K562 (cell line): ENCODE measurements around the gene MARK2. TPM values are rescaled to one million over a fixed set of nuclear protein-coding genes. Genes with fewer than 3 reads are reported as not detected.

ENCODE experiments used
- DACH1 ChIP-seq: fragments of 450-650 bp; IDR thresholded peaks from 2 replicates; pipeline ENCODE4 v1.6.1; 2018; ENCODE audit not compliant: partially characterized antibody
- DPF2 ChIP-seq: fragments of 450-650 bp; IDR thresholded peaks from 2 replicates; pipeline ENCODE4 v1.6.1; 2016
- E2F8 ChIP-seq: fragments of 450-650 bp; IDR thresholded peaks from 2 replicates; pipeline ENCODE4 v1.7.1; 2018; ENCODE audit warnings: mild to moderate bottlenecking, low read depth; ENCODE audit not compliant: partially characterized antibody
- FOXA1 ChIP-seq: fragments of 450-650 bp; IDR thresholded peaks from 2 replicates; pipeline ENCODE4 v1.6.1; 2016; ENCODE audit warnings: mild to moderate bottlenecking, borderline replicate concordance
- KDM1A ChIP-seq, 2 experiments: fragments of 450-650 bp; IDR thresholded peaks; 2 replicates each; pipeline ENCODE4 v1.6.1; 2016; ENCODE audit warnings: mild to moderate bottlenecking in 2 of 2
- MEIS2 ChIP-seq: fragments of 450-650 bp; IDR thresholded peaks from 2 replicates; pipeline ENCODE4 v1.6.1; 2014; ENCODE audit warnings: mild to moderate bottlenecking; ENCODE audit not compliant: partially characterized antibody
- PHF8 ChIP-seq: fragments of 200-600 bp; sonication (generic); IDR thresholded peaks from 2 replicates; pipeline ENCODE4 v1.6.1; 2012; ENCODE audit warnings: mixed run types, mild to moderate bottlenecking, inconsistent platforms, low read length, moderate library complexity, borderline replicate concordance
- POLR2AphosphoS5 ChIP-seq: IDR thresholded peaks from 2 replicates; pipeline ENCODE4 v1.6.1; 2011; ENCODE audit warnings: mild to moderate bottlenecking, low read depth, low read length, moderate library complexity; ENCODE audit not compliant: control insufficient read depth, insufficient read depth
- SUPT5H ChIP-seq: fragments of 450-650 bp; IDR thresholded peaks from 2 replicates; pipeline ENCODE4 v1.6.1; 2016
- ZBTB7A ChIP-seq: IDR thresholded peaks from 2 replicates; pipeline ENCODE4 v1.6.1; 2011; ENCODE audit warnings: low read depth, mild to moderate bottlenecking, low read length, moderate library complexity, borderline replicate concordance; ENCODE audit not compliant: control insufficient read depth
- ZNF766 ChIP-seq: fragments of 200-800 bp; sonication (Bioruptor generic); conservative IDR thresholded peaks from 2 replicates; pipeline ENCODE4 v1.6.1; 2016; ENCODE audit warnings: missing genetic modification characterization, missing compliant biosample characterization
- polyA plus RNA-seq, 8 experiments: library from polyadenylated mRNA; depleted of rRNA in 4 of 8; stranded (reverse) in 5 of 8; unstranded in 3 of 8; fragments of >200 nt; fragmentation: Nextera tagmentation in 2 of 8; fragmentation: Illumina TruSeq in 1 of 8; extraction: Ambion mirVana in 2 of 8; extraction: Trizol in 1 of 8; gene quantifications; 2 replicates each; pipeline versions ENCODE4 v1.2.1 to v1.2.3, GENCODE V29; 2011 to 2014; ENCODE audit warnings: inconsistent platforms in 1 of 8, missing spikeins in 1 of 8
- total RNA-seq, 7 experiments: library from RNA; depleted of rRNA in 6 of 7; stranded (reverse); fragments of >200 nt in 6 of 7; fragmentation: Illumina TruSeq in 2 of 7; extraction: Trizol in 2 of 7; gene quantifications; 2 replicates each; pipeline versions ENCODE4 v1.2.1 to v1.2.3, GENCODE V29; 2011 to 2021; ENCODE audit warnings: low replicate concordance in 1 of 7
- TF ChIP-seq, protein P1 (sequence below): fragments of 450-650 bp; IDR thresholded peaks from 2 replicates; pipeline ENCODE4 v1.6.1; 2016; ENCODE audit warnings: borderline replicate concordance
- TF ChIP-seq, protein P2 (sequence below): fragments of 450-650 bp; IDR thresholded peaks from 2 replicates; pipeline ENCODE4 v1.6.1; 2016; ENCODE audit warnings: low read depth

MARK2 gene
- total and polyA plus RNA-seq, 9 of the 15 experiments (the other 6 are each of a cell fraction or from before 2014, with no cell fraction given), result 0.32 to 43.5 (median 15.1) TPM

DNA sequence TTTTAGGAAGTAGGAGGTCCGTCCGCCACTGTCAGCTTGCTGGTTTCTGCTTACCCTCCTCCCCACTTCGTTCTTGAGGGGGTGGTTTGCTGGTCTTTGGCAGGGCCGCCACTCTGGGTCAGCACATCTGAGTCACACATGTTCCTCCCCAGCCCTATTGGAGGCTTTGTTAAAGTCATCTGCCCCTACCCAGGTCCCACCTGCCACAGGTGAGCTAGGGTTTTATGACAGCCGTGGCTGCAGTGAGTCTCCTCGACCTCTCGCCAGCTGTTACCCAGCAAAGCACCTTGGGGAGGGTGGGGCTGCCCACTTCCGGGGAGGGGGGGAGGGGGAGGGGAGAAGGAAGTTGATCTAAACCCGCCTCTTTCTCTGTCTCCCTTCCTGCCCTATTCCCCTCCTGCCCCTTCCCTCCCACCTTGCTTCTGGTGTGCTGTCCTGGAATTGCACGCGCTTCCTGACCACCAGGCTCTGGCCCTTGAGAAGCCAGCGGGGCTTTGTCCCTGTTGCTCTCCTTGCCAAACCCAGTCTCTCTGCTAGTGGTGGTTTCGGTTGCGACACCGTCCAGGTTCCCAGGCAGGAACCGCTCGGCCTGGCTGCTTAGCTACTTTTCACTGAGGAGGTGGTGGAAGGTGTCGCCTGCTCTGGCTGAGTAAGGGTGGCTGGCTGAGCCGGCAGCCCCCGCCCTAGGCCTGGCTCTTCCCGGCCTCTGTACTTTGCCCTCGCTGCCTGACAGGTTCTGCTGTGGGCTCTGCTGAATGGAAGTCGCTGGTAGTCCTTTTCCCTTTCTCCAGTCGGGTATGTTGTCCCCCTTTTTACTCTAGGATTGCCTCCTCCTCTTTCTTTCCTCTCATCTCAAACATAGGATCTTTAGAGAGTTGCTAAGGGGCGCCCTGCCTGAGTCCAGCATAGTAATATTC, 49.5 kb downstream of the MARK2 start (continued):
- peak; percentile 13; the same call in 1 of the 2 replicates for TF ChIP-seq ZNF766
- peak; percentile 2 for TF ChIP-seq MEIS2
- TF ChIP-seq, protein P1, sequence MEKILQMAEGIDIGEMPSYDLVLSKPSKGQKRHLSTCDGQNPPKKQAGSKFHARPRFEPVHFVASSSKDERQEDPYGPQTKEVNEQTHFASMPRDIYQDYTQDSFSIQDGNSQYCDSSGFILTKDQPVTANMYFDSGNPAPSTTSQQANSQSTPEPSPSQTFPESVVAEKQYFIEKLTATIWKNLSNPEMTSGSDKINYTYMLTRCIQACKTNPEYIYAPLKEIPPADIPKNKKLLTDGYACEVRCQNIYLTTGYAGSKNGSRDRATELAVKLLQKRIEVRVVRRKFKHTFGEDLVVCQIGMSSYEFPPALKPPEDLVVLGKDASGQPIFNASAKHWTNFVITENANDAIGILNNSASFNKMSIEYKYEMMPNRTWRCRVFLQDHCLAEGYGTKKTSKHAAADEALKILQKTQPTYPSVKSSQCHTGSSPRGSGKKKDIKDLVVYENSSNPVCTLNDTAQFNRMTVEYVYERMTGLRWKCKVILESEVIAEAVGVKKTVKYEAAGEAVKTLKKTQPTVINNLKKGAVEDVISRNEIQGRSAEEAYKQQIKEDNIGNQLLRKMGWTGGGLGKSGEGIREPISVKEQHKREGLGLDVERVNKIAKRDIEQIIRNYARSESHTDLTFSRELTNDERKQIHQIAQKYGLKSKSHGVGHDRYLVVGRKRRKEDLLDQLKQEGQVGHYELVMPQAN, result peak; percentile 94
- TF ChIP-seq, protein P2, sequence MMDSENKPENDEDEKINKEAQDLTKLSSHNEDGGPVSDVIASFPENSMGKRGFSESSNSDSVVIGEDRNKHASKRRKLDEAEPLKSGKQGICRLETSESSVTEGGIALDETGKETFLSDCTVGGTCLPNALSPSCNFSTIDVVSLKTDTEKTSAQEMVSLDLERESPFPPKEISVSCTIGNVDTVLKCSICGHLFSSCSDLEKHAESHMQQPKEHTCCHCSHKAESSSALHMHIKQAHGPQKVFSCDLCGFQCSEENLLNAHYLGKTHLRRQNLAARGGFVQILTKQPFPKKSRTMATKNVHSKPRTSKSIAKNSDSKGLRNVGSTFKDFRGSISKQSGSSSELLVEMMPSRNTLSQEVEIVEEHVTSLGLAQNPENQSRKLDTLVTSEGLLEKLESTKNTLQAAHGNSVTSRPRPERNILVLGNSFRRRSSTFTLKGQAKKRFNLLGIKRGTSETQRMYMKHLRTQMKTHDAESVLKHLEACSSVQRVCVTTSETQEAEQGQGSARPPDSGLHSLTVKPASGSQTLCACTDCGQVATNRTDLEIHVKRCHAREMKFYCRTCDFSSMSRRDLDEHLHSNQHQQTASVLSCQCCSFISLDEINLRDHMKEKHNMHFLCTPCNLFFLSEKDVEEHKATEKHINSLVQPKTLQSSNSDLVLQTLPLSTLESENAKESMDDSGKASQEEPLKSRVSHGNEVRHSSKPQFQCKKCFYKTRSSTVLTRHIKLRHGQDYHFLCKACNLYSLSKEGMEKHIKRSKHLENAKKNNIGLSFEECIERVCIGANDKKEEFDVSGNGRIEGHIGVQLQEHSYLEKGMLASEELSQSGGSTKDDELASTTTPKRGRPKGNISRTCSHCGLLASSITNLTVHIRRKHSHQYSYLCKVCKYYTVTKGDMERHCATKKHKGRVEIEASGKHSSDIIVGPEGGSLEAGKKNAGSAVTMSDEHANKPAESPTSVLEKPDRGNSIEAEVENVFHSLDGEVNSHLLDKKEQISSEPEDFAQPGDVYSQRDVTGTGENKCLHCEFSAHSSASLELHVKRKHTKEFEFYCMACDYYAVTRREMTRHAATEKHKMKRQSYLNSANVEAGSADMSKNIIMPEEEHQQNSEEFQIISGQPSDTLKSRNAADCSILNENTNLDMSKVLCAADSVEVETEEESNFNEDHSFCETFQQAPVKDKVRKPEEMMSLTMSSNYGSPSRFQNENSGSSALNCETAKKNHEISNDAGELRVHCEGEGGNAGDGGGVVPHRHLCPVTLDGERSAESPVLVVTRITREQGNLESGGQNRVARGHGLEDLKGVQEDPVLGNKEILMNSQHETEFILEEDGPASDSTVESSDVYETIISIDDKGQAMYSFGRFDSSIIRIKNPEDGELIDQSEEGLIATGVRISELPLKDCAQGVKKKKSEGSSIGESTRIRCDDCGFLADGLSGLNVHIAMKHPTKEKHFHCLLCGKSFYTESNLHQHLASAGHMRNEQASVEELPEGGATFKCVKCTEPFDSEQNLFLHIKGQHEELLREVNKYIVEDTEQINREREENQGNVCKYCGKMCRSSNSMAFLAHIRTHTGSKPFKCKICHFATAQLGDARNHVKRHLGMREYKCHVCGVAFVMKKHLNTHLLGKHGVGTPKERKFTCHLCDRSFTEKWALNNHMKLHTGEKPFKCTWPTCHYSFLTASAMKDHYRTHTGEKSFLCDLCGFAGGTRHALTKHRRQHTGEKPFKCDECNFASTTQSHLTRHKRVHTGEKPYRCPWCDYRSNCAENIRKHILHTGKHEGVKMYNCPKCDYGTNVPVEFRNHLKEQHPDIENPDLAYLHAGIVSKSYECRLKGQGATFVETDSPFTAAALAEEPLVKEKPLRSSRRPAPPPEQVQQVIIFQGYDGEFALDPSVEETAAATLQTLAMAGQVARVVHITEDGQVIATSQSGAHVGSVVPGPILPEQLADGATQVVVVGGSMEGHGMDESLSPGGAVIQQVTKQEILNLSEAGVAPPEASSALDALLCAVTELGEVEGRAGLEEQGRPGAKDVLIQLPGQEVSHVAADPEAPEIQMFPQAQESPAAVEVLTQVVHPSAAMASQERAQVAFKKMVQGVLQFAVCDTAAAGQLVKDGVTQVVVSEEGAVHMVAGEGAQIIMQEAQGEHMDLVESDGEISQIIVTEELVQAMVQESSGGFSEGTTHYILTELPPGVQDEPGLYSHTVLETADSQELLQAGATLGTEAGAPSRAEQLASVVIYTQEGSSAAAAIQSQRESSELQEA, result peak; percentile 72
- peak; percentile 69 for TF ChIP-seq SUPT5H
- TF ChIP-seq DPF2, result peak; percentile 59; the same call in 1 of the 2 replicates
- 0 out of 2 replicates have a peak, but pooled peaks have one; percentile 28 for TF ChIP-seq POLR2AphosphoS5
- TF ChIP-seq PHF8, result peak; percentile 56; the same call in 1 of the 2 replicates
- TF ChIP-seq E2F8, result no peak
- TF ChIP-seq DACH1, result peak; percentile 86
- peak; percentile 61; the same call in 1 of the 2 replicates for TF ChIP-seq ZBTB7A
- TF ChIP-seq KDM1A (IDR thresholded peaks at IDR 0.05), result peak in 1 of 2 experiments; percentile 67; a peak in 1 of 4 replicates
- TF ChIP-seq FOXA1, result no peak
